ENCODE results near the gene ZNF385C.

The ZNF385C gene

GRCh38 chr17:42079541-42079940 is 18.7 kb downstream of the ZNF385C start:
- TF ChIP-seq, protein P1, sequence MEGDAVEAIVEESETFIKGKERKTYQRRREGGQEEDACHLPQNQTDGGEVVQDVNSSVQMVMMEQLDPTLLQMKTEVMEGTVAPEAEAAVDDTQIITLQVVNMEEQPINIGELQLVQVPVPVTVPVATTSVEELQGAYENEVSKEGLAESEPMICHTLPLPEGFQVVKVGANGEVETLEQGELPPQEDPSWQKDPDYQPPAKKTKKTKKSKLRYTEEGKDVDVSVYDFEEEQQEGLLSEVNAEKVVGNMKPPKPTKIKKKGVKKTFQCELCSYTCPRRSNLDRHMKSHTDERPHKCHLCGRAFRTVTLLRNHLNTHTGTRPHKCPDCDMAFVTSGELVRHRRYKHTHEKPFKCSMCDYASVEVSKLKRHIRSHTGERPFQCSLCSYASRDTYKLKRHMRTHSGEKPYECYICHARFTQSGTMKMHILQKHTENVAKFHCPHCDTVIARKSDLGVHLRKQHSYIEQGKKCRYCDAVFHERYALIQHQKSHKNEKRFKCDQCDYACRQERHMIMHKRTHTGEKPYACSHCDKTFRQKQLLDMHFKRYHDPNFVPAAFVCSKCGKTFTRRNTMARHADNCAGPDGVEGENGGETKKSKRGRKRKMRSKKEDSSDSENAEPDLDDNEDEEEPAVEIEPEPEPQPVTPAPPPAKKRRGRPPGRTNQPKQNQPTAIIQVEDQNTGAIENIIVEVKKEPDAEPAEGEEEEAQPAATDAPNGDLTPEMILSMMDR (conservative IDR thresholded peaks at IDR 0.05; ENCODE audit: low read depth, low read length), result no peak
- no peak for DNase-seq (ENCODE audit: low read depth)

DNA sequence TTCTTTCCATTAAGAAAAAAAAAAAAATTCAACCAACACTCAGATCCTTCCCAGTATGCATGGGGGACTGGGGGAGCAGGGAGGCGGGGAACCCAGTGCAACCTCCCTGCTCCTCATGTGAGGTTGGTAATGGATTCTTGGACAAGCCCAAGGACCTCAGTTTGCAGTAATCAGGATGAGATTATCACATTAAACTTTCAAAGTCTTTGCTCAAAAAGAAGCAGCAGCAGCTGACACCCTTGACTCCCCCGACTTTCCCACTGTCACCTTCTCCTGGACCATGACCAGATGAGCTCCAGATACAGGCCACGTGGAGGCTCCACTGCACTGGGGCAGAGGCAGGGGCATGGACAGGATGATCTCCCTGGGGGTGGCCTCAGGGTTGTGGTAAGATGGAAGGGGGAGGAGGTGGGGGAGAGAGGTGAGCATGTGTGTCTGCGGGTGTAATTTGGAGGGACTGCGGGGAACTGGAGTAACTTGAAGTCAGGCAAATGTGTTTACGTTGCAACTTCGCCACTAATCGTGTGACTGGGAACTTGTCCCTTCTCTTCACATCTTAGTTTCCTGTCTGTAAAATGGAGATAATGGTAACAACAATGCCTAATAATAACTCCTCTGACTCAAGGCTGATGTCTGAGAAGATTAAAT is 19.8 kb downstream of the ZNF385C start:
- TF ChIP-seq, protein P1 (conservative IDR thresholded peaks at IDR 0.05; ENCODE audit: low read depth, low read length), result no peak
- no peak overlapping the region for H3K4me3 ChIP-seq (ENCODE audit: low read depth, low read length)
- no peak for DNase-seq (ENCODE audit: low read depth)

More at GRCh38 chr17:42079541-42079940, 18.7 kb downstream of the ZNF385C start:
- no peak overlapping the region for H3K4me3 ChIP-seq (ENCODE audit: low read depth, low read length)

- no peak for DNase-seq (ENCODE audit: low read depth)
- TF ChIP-seq, protein P1 (conservative IDR thresholded peaks at IDR 0.05; ENCODE audit: low read depth, low read length), result no peak
- H3K4me3 ChIP-seq (ENCODE audit: low read depth, low read length), result no peak overlapping the region
Measured at GRCh38 chr17:42077755-42078154, 20.5 kb downstream of the ZNF385C start.

DNA sequence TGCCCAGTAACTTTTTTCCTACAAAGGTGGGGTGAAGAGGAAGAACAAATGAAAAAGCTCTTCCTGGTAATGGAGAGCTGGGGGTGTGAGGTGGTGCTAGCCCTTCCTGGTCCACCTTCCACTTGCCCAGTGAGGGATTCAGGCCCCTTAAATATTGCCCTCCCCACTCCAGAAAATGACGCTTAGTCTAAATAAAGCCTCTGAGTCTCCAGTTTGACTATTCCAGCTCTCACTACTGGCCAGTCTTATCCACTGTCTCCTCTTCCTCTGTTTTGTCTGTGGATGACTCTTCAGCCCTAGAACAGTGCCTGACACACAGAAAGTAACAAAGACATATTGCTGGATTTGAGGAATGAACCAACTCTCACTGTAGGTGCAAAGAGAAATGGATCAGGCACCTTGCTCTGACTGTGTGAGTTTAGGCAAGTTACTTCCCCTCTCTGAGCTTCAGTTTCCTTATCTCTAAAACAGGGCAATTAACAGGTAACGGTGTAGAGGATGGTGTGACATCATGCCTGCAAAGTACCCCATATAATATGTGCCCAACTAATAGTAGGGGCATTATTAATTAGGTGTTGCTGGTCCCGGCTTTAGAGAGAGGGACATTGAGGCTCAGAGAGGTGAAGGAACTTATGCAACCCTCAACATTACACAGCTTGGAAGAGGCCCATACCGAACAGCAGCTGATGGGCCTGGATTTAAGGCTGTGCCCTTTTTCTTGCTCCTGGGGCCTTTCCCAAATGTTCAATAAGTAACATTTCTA is 21.3 kb downstream of the ZNF385C start:
- TF ChIP-seq, protein P1 (conservative IDR thresholded peaks at IDR 0.05; ENCODE audit: low read depth, low read length), result no peak
- no peak overlapping the region for H3K4me3 ChIP-seq (ENCODE audit: low read depth, low read length)
- no peak for DNase-seq (ENCODE audit: low read depth)

- TF ChIP-seq, protein P1 (conservative IDR thresholded peaks at IDR 0.05; ENCODE audit: low read depth, low read length), result no peak
- no peak for DNase-seq (ENCODE audit: low read depth)
- no peak overlapping the region for H3K4me3 ChIP-seq (ENCODE audit: low read depth, low read length)
Measured at GRCh38 chr17:42075789-42076188, 22.5 kb downstream of the ZNF385C start.

DNA sequence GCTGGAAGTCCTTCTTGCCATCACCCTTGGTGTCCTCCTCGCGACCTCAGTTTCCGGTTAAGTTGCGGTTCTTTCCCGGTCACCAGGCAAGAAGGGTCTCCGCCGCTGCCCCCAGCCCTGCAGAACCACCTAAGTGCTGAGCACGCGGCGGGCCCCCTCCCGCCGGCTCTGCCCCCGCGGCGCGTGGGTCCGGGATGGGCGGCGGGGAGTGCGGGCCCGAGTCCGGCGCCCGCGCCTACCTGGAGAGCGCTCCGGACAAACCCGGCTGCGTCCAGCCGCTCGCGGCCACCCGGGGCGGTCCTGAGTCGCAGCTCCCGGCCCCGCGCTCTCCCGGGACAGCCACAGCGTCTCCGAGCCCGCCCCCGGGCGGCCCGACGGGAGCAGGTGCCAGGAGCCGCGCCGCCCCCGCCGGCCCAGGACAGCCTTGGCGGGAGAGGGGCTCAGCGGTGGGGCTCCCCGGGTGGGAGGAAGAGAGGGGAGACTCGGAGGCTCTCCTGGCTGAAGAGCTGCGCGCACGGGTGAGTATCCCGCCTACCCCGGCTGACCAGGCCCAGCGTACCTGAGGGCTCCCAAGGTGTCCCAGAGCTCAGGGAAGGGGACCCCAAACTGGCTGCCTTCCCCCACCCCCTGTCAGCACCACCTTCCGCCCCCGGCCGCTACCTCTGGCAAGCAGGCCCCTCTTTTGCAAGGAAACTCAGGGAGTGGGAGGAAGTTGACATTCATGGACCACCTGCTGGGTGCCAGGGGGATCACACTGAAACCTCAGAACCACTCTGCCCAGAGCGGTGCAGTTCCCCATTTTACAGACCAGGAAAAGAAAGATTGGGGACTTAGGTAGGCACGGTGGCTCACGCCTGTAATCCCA is 25.7 kb downstream of the ZNF385C start:
- H3K4me3 ChIP-seq (ENCODE audit: low read depth, low read length), result peak overlapping the region; percentile 24
- no peak for DNase-seq (ENCODE audit: low read depth)
- TF ChIP-seq, protein P1 (conservative IDR thresholded peaks at IDR 0.05; ENCODE audit: low read depth, low read length), result no peak

Measured in choroid plexus epithelial cell (primary cell).